C1 segment of cervical spinal cord (tissue), 14 donors: ENCODE data around the gene PXT1.
A peak's percentile ranks its signal among the peaks of the same experiment; 100 is the strongest.
"Not testable (repeated sequence)": the region's sequence is repeated elsewhere in the genome, so short reads cannot be mapped to it uniquely, and the experiment has no call there.

Experiments
- DNase-seq, 14 donors: peaks; one replicate each; lab custom pipeline; 2025; lab: John Stamatoyannopoulos, UW

PXT1 gene

GRCh38 chr6:36442671-36443470, at the start of gene PXT1, which contains the start of gene KCTD20:
Gene PXT1, minus strand, starts transcription at chr6:36442854. Its CDS starts 16,772 bp downstream, at chr6:36426082.
Gene KCTD20, plus strand, starts transcription at chr6:36443000. Its CDS starts 27,098 bp downstream, at chr6:36470098.
- peak; percentile 13 to 90 (median 80) for DNase-seq

GRCh38 chr6:36492092-36492491, 49.4 kb upstream of the PXT1 start:
- DNase-seq: no peak

GRCh38 chr6:36491378-36491965, 48.8 kb upstream of the PXT1 start:
- DNase-seq: no peak

GRCh38 chr6:36489426-36489825, 46.8 kb upstream of the PXT1 start:
- no peak for DNase-seq

GRCh38 chr6:36488221-36488620, 45.6 kb upstream of the PXT1 start:
- no peak for DNase-seq

GRCh38 chr6:36487698-36488097, 45.0 kb upstream of the PXT1 start:
- no peak for DNase-seq

GRCh38 chr6:36484736-36485135, 42.1 kb upstream of the PXT1 start:
- DNase-seq: no peak

- not testable (repeated sequence) for DNase-seq
Measured at GRCh38 chr6:36483326-36483725, 40.7 kb upstream of the PXT1 start.

- no peak for DNase-seq
Measured at GRCh38 chr6:36479256-36479655, 36.6 kb upstream of the PXT1 start.

- DNase-seq: no peak
Measured at GRCh38 chr6:36478051-36478526, 35.4 kb upstream of the PXT1 start.

GRCh38 chr6:36469946-36470345, 27.3 kb upstream of the PXT1 start:
- no peak for DNase-seq

- no peak for DNase-seq
Measured at GRCh38 chr6:36469148-36469661, 26.6 kb upstream of the PXT1 start.

GRCh38 chr6:36467625-36468024, 25.0 kb upstream of the PXT1 start:
- no peak for DNase-seq

- DNase-seq: no peak
Measured at GRCh38 chr6:36464233-36464632, 21.6 kb upstream of the PXT1 start.

- DNase-seq: no peak
Measured at GRCh38 chr6:36463676-36464075, 21.0 kb upstream of the PXT1 start.

GRCh38 chr6:36461646-36462045, 19.0 kb upstream of the PXT1 start:
- no peak for DNase-seq

- no peak for DNase-seq
Measured at GRCh38 chr6:36460916-36461315, 18.3 kb upstream of the PXT1 start.

- no peak for DNase-seq
Measured at GRCh38 chr6:36459501-36459900, 16.8 kb upstream of the PXT1 start.

GRCh38 chr6:36455486-36456027, 12.9 kb upstream of the PXT1 start:
- DNase-seq: no peak

GRCh38 chr6:36452897-36453296, 10.2 kb upstream of the PXT1 start:
- not testable (repeated sequence) for DNase-seq

- not testable (repeated sequence) for DNase-seq
Measured at GRCh38 chr6:36449173-36449572, 6.5 kb upstream of the PXT1 start.

- DNase-seq: no peak
Measured at GRCh38 chr6:36445621-36446020, 3.0 kb upstream of the PXT1 start.
